NCI-H1092 treated with DMSO at 0.1 percent for 48 hours (cell line): ENCODE data around the gene MAPKAPK5.
"Not testable (repeated sequence)": the region's sequence is repeated elsewhere in the genome, so short reads cannot be mapped to it uniquely, and the experiment has no call there.

Source experiments
- DNase-seq: peaks from one replicate; lab custom pipeline; 2025; lab: John Stamatoyannopoulos, UW

Gene MAPKAPK5

GRCh38 chr12:111827907-111828306 is 14.1 kb upstream of the MAPKAPK5 start:
- DNase-seq, result no peak

GRCh38 chr12:111828338-111828979 is 13.6 kb upstream of the MAPKAPK5 start:
- DNase-seq, result no peak

GRCh38 chr12:111829635-111830034 is 12.4 kb upstream of the MAPKAPK5 start:
- not testable (repeated sequence) for DNase-seq

GRCh38 chr12:111834740-111835386 is 7.2 kb upstream of the MAPKAPK5 start:
- DNase-seq, result not testable (repeated sequence)

- not testable (repeated sequence) for DNase-seq
Measured at GRCh38 chr12:111835531-111836181, 6.4 kb upstream of the MAPKAPK5 start.

GRCh38 chr12:111838353-111838752 is 3.7 kb upstream of the MAPKAPK5 start:
- no peak for DNase-seq

- DNase-seq, result no peak
Measured at GRCh38 chr12:111840807-111841206, 1.2 kb upstream of the MAPKAPK5 start.

GRCh38 chr12:111841236-111841749 is 735 bp upstream of the MAPKAPK5 start:
- peak; percentile 31 for DNase-seq

- peak; percentile 1 for DNase-seq
Measured at GRCh38 chr12:111842556-111843396, 748 bp downstream of the MAPKAPK5 start.

GRCh38 chr12:111846016-111846415 is 4.0 kb downstream of the MAPKAPK5 start:
- peak; percentile 15 for DNase-seq

- DNase-seq, result no peak
Measured at GRCh38 chr12:111850526-111850925, 8.5 kb downstream of the MAPKAPK5 start.

- DNase-seq, result no peak
Measured at GRCh38 chr12:111858186-111858585, 16.2 kb downstream of the MAPKAPK5 start.

- DNase-seq, result no peak
Measured at GRCh38 chr12:111858778-111859177, 16.8 kb downstream of the MAPKAPK5 start.

- DNase-seq, result no peak
Measured at GRCh38 chr12:111864913-111865312, 22.9 kb downstream of the MAPKAPK5 start.

GRCh38 chr12:111867531-111867930 is 25.5 kb downstream of the MAPKAPK5 start:
- DNase-seq, result no peak

GRCh38 chr12:111868676-111869588 is 26.9 kb downstream of the MAPKAPK5 start:
- no peak for DNase-seq

- DNase-seq, result no peak
Measured at GRCh38 chr12:111869671-111870070, 27.6 kb downstream of the MAPKAPK5 start.

- DNase-seq, result no peak
Measured at GRCh38 chr12:111870216-111870615, 28.2 kb downstream of the MAPKAPK5 start.

GRCh38 chr12:111870706-111871105 is 28.7 kb downstream of the MAPKAPK5 start:
- DNase-seq, result no peak

GRCh38 chr12:111873113-111873512 is 31.1 kb downstream of the MAPKAPK5 start:
- DNase-seq, result no peak

GRCh38 chr12:111881716-111882115 is 39.7 kb downstream of the MAPKAPK5 start:
- DNase-seq, result no peak
